Ishikawa (cell line): Measurements from ENCODE around the gene HERC3.

Source experiments
- CEBPB ChIP-seq: IDR thresholded peaks from 2 replicates; pipeline ENCODE4 v1.6.1; 2012
- CREB1 ChIP-seq: IDR thresholded peaks from 2 replicates; pipeline ENCODE4 v1.6.1; 2012; ENCODE audit warnings: low read depth
- EGR1 ChIP-seq: IDR thresholded peaks from 2 replicates; pipeline ENCODE4 v1.6.1; 2012
- EP300 ChIP-seq: IDR thresholded peaks from 2 replicates; pipeline ENCODE4 v1.6.1; 2012; ENCODE audit warnings: borderline replicate concordance
- FOXM1 ChIP-seq: IDR thresholded peaks from 2 replicates; pipeline ENCODE4 v1.6.1; 2012; ENCODE audit warnings: low read depth, borderline replicate concordance
- NFIC ChIP-seq: IDR thresholded peaks from 2 replicates; pipeline ENCODE4 v1.6.1; 2012
- RAD21 ChIP-seq: IDR thresholded peaks from 2 replicates; pipeline ENCODE4 v1.6.1; 2012; ENCODE audit warnings: low read depth
- TAF1 ChIP-seq: IDR thresholded peaks from 2 replicates; pipeline ENCODE4 v1.6.1; 2012; ENCODE audit warnings: low read depth, mild to moderate bottlenecking
- TCF12 ChIP-seq: IDR thresholded peaks from 2 replicates; pipeline ENCODE4 v1.6.1; 2012; ENCODE audit warnings: low read depth
- TEAD4 ChIP-seq: IDR thresholded peaks from 2 replicates; pipeline ENCODE4 v1.6.1; 2012
- YY1 ChIP-seq: IDR thresholded peaks from 2 replicates; pipeline ENCODE4 v1.6.1; 2012; ENCODE audit warnings: low read depth
- ZBTB7A ChIP-seq: IDR thresholded peaks from 2 replicates; pipeline ENCODE4 v1.6.1; 2012; ENCODE audit warnings: low read depth
- TF ChIP-seq, protein P1 (sequence below): IDR thresholded peaks from 2 replicates; pipeline ENCODE4 v1.6.1; 2012
- TF ChIP-seq, protein P2 (sequence below): IDR thresholded peaks from 2 replicates; pipeline ENCODE4 v1.6.1; 2012; ENCODE audit warnings: low read depth, mild to moderate bottlenecking
- TF ChIP-seq, protein P3 (sequence below): IDR thresholded peaks from 2 replicates; pipeline ENCODE4 v1.6.1; 2012

Gene HERC3

DNA sequence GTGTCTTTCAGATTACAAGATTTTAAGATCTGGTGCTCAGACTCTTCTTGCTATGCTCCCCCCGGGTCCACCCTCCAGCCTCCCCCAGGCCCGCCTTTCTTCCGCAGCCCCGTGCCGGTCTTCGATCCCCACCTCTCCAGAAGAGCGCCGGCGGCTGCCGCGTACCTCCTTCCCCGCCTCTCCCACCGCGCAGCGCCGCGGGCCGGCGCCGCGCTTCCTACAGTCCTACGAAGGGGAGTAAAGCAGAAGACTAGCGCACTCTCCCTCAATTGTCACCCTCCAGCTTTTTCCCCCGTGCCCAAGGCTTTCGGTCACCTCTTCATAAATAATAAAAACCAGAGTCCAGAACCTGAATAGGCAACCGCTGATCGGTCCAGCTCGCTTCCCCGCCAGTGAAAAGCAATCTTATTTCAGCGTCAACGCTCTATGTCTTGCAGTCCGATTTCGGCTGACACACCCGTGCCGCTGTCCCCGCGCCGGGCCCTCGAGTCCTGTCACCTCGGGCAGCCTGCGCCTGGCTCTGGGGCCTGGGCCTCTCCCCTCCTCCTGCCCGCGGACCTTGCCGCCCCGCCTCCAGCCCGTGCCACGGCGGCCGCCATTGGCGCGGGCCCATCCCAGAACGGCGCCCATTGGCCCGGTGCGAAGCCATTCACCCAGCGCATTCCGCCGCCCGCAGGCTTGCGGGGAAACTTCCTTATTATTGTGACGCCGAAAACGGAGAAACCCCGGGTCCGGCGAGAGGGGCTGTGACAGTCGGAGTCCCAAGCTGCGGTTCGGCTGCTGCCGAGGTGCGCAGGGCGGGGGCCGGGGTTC lies at the start of gene HERC3:
Gene HERC3, plus strand, starts transcription at position 694 of the 813 bp plus-strand sequence. CDS start 13,344 bp downstream, outside the sequence.
- TF ChIP-seq RAD21 = no peak; the same call in 1 of the 2 replicates
- TF ChIP-seq TEAD4 = peak; percentile 72
- TF ChIP-seq, protein P1, sequence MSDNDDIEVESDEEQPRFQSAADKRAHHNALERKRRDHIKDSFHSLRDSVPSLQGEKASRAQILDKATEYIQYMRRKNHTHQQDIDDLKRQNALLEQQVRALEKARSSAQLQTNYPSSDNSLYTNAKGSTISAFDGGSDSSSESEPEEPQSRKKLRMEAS = peak; percentile 85
- TF ChIP-seq TAF1 = peak; percentile 35; the same call in 1 of the 2 replicates
- 0 out of 2 replicates have a peak, but pooled peaks have one; percentile 44 for TF ChIP-seq ZBTB7A
- 0 out of 2 replicates have a peak, but pooled peaks have one; percentile 12 for TF ChIP-seq TCF12
- no peak for TF ChIP-seq CEBPB

DNA sequence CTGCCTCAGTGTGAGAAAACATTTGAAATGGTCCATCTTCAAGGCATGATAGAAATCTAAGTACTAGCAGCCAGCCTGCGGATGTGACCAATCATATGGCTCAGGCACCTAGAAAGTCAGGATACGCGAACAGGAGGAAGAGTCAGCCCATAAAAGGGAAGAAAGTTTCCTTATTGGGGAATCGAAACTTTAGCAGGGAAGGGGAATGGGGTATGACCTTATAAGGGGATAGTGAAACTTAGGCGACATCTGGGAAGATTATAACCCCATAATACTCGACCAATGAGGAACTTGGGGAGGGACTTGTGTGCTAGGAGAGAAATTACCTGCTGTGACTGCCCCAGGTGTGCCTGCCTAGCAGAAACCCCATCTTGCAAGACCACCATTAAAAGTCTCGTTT lies 42.5 kb upstream of the HERC3 start:
- TF ChIP-seq FOXM1 (no peak), TAF1 (no peak), TEAD4 (no peak), TCF12 (no peak), EP300 (no peak), RAD21 (no peak), EGR1 (no peak), NFIC (no peak), ZBTB7A (no peak), YY1 (no peak), CEBPB (no peak), CREB1 (no peak)
- TF ChIP-seq, protein P2, sequence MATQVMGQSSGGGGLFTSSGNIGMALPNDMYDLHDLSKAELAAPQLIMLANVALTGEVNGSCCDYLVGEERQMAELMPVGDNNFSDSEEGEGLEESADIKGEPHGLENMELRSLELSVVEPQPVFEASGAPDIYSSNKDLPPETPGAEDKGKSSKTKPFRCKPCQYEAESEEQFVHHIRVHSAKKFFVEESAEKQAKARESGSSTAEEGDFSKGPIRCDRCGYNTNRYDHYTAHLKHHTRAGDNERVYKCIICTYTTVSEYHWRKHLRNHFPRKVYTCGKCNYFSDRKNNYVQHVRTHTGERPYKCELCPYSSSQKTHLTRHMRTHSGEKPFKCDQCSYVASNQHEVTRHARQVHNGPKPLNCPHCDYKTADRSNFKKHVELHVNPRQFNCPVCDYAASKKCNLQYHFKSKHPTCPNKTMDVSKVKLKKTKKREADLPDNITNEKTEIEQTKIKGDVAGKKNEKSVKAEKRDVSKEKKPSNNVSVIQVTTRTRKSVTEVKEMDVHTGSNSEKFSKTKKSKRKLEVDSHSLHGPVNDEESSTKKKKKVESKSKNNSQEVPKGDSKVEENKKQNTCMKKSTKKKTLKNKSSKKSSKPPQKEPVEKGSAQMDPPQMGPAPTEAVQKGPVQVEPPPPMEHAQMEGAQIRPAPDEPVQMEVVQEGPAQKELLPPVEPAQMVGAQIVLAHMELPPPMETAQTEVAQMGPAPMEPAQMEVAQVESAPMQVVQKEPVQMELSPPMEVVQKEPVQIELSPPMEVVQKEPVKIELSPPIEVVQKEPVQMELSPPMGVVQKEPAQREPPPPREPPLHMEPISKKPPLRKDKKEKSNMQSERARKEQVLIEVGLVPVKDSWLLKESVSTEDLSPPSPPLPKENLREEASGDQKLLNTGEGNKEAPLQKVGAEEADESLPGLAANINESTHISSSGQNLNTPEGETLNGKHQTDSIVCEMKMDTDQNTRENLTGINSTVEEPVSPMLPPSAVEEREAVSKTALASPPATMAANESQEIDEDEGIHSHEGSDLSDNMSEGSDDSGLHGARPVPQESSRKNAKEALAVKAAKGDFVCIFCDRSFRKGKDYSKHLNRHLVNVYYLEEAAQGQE = no peak
- TF ChIP-seq, protein P1 = no peak
- TF ChIP-seq, protein P3, sequence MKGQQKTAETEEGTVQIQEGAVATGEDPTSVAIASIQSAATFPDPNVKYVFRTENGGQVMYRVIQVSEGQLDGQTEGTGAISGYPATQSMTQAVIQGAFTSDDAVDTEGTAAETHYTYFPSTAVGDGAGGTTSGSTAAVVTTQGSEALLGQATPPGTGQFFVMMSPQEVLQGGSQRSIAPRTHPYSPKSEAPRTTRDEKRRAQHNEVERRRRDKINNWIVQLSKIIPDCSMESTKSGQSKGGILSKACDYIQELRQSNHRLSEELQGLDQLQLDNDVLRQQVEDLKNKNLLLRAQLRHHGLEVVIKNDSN = no peak

DNA sequence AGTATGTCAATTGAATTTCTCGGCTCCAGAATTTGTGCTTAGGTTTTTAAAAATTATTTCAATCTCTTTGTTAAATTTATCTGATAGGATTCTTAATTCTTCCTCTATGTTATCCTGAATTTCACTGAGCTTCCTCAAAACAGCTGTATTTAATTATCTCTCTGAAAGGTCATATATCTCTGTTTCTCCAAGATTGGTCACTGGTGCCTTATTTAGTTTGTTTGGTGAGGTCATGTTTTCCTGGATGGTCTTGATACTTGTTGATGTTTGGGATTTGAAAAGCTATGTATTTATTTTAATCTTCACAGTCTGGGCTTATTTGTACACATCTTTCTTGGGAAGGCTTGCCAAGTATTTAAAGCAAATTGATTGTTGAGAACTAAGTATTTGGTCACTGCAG lies 24.7 kb upstream of the HERC3 start:
- no peak for TF ChIP-seq NFIC
- TF ChIP-seq, protein P1 = no peak
- TF ChIP-seq CEBPB = no peak
- no peak for TF ChIP-seq CREB1
- TF ChIP-seq YY1 = no peak
- TF ChIP-seq FOXM1 = no peak
- TF ChIP-seq TCF12 = no peak
- TF ChIP-seq TAF1 = no peak
- TF ChIP-seq EGR1 = no peak
- TF ChIP-seq, protein P3 = no peak
- TF ChIP-seq RAD21 = no peak

DNA sequence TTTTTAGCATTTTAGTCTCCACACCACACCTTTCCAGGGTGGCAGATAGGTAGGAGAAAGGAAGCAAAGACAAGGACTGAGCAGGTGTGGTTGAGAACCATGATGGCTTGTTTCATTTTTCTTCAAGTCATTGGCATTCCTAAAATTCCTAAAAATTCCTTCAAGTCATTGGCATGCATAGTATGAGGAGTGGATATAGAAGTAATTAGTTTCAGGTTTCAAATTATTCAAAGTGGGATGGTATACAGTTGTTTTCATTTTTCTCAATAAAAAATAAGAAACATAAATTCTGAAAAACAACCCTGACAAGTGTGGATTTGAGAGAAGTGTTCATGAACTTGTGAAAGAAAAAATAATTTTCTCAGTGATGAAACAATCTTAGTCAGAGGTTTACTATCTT lies 22.3 kb upstream of the HERC3 start:
- no peak for TF ChIP-seq NFIC
- TF ChIP-seq TEAD4 = peak; percentile 75

DNA sequence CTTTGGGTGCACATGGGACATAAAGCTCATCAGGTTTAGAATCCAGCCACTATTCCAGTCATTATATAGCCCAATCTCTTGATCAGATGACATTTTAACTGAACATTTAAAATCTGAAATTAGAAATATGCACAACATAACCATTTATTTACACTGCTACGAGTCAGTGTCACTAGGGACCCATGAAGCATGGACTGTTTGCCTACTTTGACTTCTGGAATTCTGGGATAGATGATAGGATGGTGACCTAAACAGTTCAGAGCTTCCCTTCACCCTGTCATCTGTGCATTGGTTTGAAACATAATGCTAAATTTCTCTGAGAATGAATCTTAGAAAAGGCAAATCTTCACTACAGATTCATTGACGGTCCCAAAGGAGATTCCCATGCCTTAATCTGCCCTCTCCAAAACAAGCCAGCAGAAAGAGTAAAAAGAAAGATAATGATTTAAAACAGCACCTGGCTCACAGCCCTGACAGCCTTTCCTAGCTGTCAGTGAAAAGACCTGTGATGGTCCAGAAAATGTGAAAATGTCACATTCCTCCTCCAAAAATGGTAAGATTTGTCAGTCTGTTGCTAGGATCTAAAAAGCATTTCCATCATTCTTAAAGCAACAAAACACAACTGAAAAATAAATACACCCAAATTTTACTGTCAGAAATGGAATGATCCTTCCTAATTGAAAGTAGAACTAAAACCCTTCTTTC lies 18.9 kb upstream of the HERC3 start:
- TF ChIP-seq NFIC (no peak), CREB1 (no peak), TCF12 (no peak), CEBPB (no peak), ZBTB7A (no peak), TAF1 (no peak), EGR1 (no peak)
- TF ChIP-seq, protein P2 = no peak

DNA sequence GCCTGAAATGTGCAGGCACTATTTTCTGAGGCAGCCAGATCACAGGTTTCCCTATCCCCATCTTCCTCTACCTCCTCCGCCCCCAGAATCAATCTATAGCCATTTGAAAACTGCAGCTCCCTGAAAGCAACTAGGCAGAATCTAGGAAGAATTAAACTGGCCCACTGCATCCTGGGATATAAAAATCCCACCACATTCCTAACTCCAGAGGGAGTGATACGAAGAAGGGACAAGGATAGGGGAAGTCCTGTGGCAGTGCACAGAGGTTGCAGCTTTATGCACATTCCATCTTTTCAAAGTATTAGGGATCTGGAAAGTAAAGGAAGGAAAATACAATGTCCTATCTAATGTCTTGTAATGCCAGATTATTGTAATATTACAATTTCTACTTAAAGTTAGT lies 18.3 kb upstream of the HERC3 start:
- TF ChIP-seq TEAD4 (peak; percentile 70), NFIC (no peak)
